HG02678 (cell line): ENCODE results near the gene TEX19.
"Not testable (repeated sequence)": the region's sequence is repeated elsewhere in the genome, so short reads cannot be mapped to it uniquely, and the experiment has no call there.

Experiments used
- ATAC-seq: cut with Tn5 transposase; IDR thresholded peaks from one replicate; pipeline ENCODE4 v1.9.1; 2021; ENCODE audit warnings: mild to moderate bottlenecking, moderate library complexity; ENCODE audit not compliant: unreplicated experiment

The TEX19 gene

GRCh38 chr17:82403662-82404660 is 44.9 kb downstream of the TEX19 start:
- no peak for ATAC-seq

- no peak for ATAC-seq
Measured at GRCh38 chr17:82405051-82405450, 46.0 kb downstream of the TEX19 start.

- ATAC-seq, result no peak
Measured at GRCh38 chr17:82406131-82406671, 47.2 kb downstream of the TEX19 start.

GRCh38 chr17:82407255-82407654 is 48.2 kb downstream of the TEX19 start:
- ATAC-seq, result no peak

- no peak for ATAC-seq
Measured at GRCh38 chr17:82408288-82408937, 49.4 kb downstream of the TEX19 start.

- no peak for ATAC-seq
Measured at GRCh38 chr17:82408938-82409318, 49.9 kb downstream of the TEX19 start.

- no peak for ATAC-seq
Measured at GRCh38 chr17:82410014-82410716, 51.1 kb downstream of the TEX19 start.

GRCh38 chr17:82411396-82412053 is 52.5 kb downstream of the TEX19 start:
- no peak for ATAC-seq

GRCh38 chr17:82412081-82412480 is 53.0 kb downstream of the TEX19 start:
- ATAC-seq, result not testable (repeated sequence)

GRCh38 chr17:82412535-82413520 is 53.8 kb downstream of the TEX19 start:
- no peak for ATAC-seq
